ENCODE measurements around the gene FES. TPM values are rescaled to one million over a fixed set of nuclear protein-coding genes. Genes with fewer than 3 reads are reported as not detected.

FES gene
- total RNA-seq, 1 donor from 2014 or later: 2.8 TPM

GRCh38 chr15:90939756-90940155, 55.5 kb downstream of the FES start:
- TF ChIP-seq CTCF (conservative IDR thresholded peaks at IDR 0.05): no peak
- no peak for DNase-seq (ENCODE audit: low read depth, low spot score)
- Mint-ChIP-seq H3K4me3 (peak overlapping the region; percentile 38), H3K27me3 (ENCODE audit: low read depth) (no peaks in the 10 kb centered on the region), H3K27ac (ENCODE audit: unreplicated experiment) (no peak overlapping the region), H3K36me3 (ENCODE audit: low read depth) (peaks cover 6% of the 10 kb centered on the region), H3K9me3 (no peaks in the 10 kb centered on the region), H3K4me1 (peaks cover 13% of the 10 kb centered on the region)

- no peak overlapping the region for H3K4me3 Mint-ChIP-seq
- peaks cover 9% of the 10 kb centered on the region for H3K4me1 Mint-ChIP-seq
- DNase-seq (ENCODE audit: low read depth, low spot score): no peak
- H3K27me3 Mint-ChIP-seq (ENCODE audit: low read depth): no peaks in the 10 kb centered on the region
- no peak overlapping the region for H3K27ac Mint-ChIP-seq (ENCODE audit: unreplicated experiment)
- no peaks in the 10 kb centered on the region for H3K9me3 Mint-ChIP-seq
- H3K36me3 Mint-ChIP-seq (ENCODE audit: low read depth): peaks cover 6% of the 10 kb centered on the region
- TF ChIP-seq CTCF (conservative IDR thresholded peaks at IDR 0.05): no peak
Measured at GRCh38 chr15:90941038-90941437, 56.7 kb downstream of the FES start.

- H3K9me3 Mint-ChIP-seq: no peaks in the 10 kb centered on the region
- no peak overlapping the region for H3K4me3 Mint-ChIP-seq
- no peak for DNase-seq (ENCODE audit: low read depth, low spot score)
- H3K4me1 Mint-ChIP-seq: no peaks in the 10 kb centered on the region
- peaks cover 6% of the 10 kb centered on the region for H3K36me3 Mint-ChIP-seq (ENCODE audit: low read depth)
- no peaks in the 10 kb centered on the region for H3K27me3 Mint-ChIP-seq (ENCODE audit: low read depth)
- H3K27ac Mint-ChIP-seq (ENCODE audit: unreplicated experiment): no peak overlapping the region
- no peak for TF ChIP-seq CTCF (conservative IDR thresholded peaks at IDR 0.05)
Measured at GRCh38 chr15:90942354-90943120, 58.2 kb downstream of the FES start.

- DNase-seq (ENCODE audit: low read depth, low spot score): no peak
- Mint-ChIP-seq H3K9me3 (no peaks in the 10 kb centered on the region), H3K27ac (ENCODE audit: unreplicated experiment) (peak overlapping the region; percentile 72), H3K4me1 (no peaks in the 10 kb centered on the region), H3K4me3 (no peak overlapping the region), H3K27me3 (ENCODE audit: low read depth) (no peaks in the 10 kb centered on the region), H3K36me3 (ENCODE audit: low read depth) (no peaks in the 10 kb centered on the region)
- no peak for TF ChIP-seq CTCF (conservative IDR thresholded peaks at IDR 0.05)
Measured at GRCh38 chr15:90945091-90945490, 60.8 kb downstream of the FES start.

Other genes starting within 250 kb of the FES start
- gene BLM, start 167.2 kb upstream of the FES start, total RNA-seq: 44.8 and 47.8 TPM in 2 replicates
- gene FURIN, start 15.9 kb upstream of the FES start, total RNA-seq: 14.8 and 15.7 TPM in 2 replicates
- 78.0 and 81.6 TPM in 2 replicates for gene MAN2A2, start 18.8 kb downstream of the FES start, total RNA-seq
- gene HDDC3, start 48.0 kb downstream of the FES start, total RNA-seq: 15.7 and 16.7 TPM in 2 replicates
- 65.4 and 73.8 TPM in 2 replicates for gene UNC45A, start 50.8 kb downstream of the FES start, total RNA-seq
- gene RCCD1, start 70.4 kb downstream of the FES start, total RNA-seq: 20.6 and 20.9 TPM in 2 replicates
- gene PRC1, start 110.0 kb downstream of the FES start, total RNA-seq: 160 and 161 TPM in 2 replicates
- 19.2 and 20.5 TPM in 2 replicates for gene VPS33B, start 138.1 kb downstream of the FES start, total RNA-seq
- gene SV2B, start 215.8 kb downstream of the FES start, total RNA-seq: not detected in 2 replicates

Measured in neural crest cell (in vitro differentiated cells).